Measurements from ENCODE around the gene DLL3. TPM values are rescaled to one million over a fixed set of nuclear protein-coding genes. Genes with fewer than 3 reads are reported as not detected.

The DLL3 gene
- total and polyA plus RNA-seq, 2 donors (not counting 1 experiment from before 2014, with no cell fraction given): 0.46 to 1.1 TPM

GRCh38 chr19:39543477-39543857 is 44.7 kb downstream of the DLL3 start:
- Mint-ChIP-seq H3K4me1 (peaks cover 28% of the 10 kb centered on the region), H3K9me3 (ENCODE audit: insufficient read depth) (no peaks in the 10 kb centered on the region), H3K27ac (no peak overlapping the region), H3K4me3 (no peak overlapping the region), H3K27me3 (peaks cover 15% of the 10 kb centered on the region)
- Histone ChIP-seq H3K79me2 (ENCODE audit: control insufficient read depth, insufficient read depth, low read length) (peaks cover 3% of the 10 kb centered on the region), H3K4me2 (replicated peaks; ENCODE audit: low read depth, low read length, poor library complexity, severe bottlenecking) (no peak overlapping the region), H3K4me3 (ENCODE audit: control extremely low read depth in 1 of 5, extremely low read depth in 1 of 5, insufficient read depth in 1 of 5, low read depth in 2 of 5, low read length in 4 of 5) (no peak overlapping the region), H3K9ac (ENCODE audit: low read length) (no peak overlapping the region), H2AFZ (ENCODE audit: insufficient read depth, low read depth, low read length, poor library complexity, severe bottlenecking) (no peak overlapping the region), H3K27ac (ENCODE audit: low read length in 2 of 2) (no peak overlapping the region), H3K36me3 (replicated peaks in 1 of 2; ENCODE audit: control extremely low read depth in 1 of 2, control insufficient read depth in 1 of 2, extremely low read depth in 1 of 2, insufficient read depth in 2 of 2, low read length in 1 of 2) (no peaks in the 10 kb centered on the region), H3K4me1 (ENCODE audit: control insufficient read depth in 2 of 2, insufficient read depth in 2 of 2, low read length in 2 of 2) (peaks cover 21 to 22% of the 10 kb centered on the region in 2 donors), H3K9me3 (ENCODE audit: control extremely low read depth in 1 of 3, control insufficient read depth in 2 of 3, insufficient read depth in 1 of 3, low read length in 2 of 3) (no peaks in the 10 kb centered on the region), H3K27me3 (replicated peaks in 1 of 4; ENCODE audit: control extremely low read depth in 1 of 4, control insufficient read depth in 3 of 4, insufficient read depth in 4 of 4, low read length in 3 of 4) (peaks cover 0 to 8% (median 0%) of the 10 kb centered on the region in 4 experiments), H4K20me1 (ENCODE audit: control insufficient read depth, insufficient read depth, low read length, poor library complexity, severe bottlenecking) (no peaks in the 10 kb centered on the region)
- 100% methylated on average over 1 of the region's 3 CpGs for WGBS (ENCODE audit: insufficient coverage)
- intact Hi-C loops (cut with micrococcal nuclease): no loop called here
- ChIA-PET CTCF (interaction anchor here (1.2 to 3.0 kb wide), 5 partner anchors 8 to 216 kb away, joined by 3 to 15 read pairs (median 9); partner anchors contain the start of gene EID2B), POLR2A (interaction anchor here (0.9 kb wide), 1 partner anchor 65 kb away, joined by 3 read pairs; no protein-coding TSS in a partner anchor)
- DNase-seq: no peak
- TF ChIP-seq EZH2 (IDR thresholded peaks at IDR 0.05; ENCODE audit: borderline replicate concordance, insufficient read depth, low read depth, low read length, poor library complexity, severe bottlenecking) (no peak), CTCF (IDR thresholded peaks at IDR 0.05) (no peak)
- ATAC-seq (ENCODE audit: low read depth): no peak

- H2AFZ ChIP-seq (ENCODE audit: insufficient read depth, low read depth, low read length, poor library complexity, severe bottlenecking): no peak overlapping the region
- Mint-ChIP-seq H3K27ac (no peak overlapping the region), H3K27me3 (peaks cover 15% of the 10 kb centered on the region), H3K4me3 (no peak overlapping the region), H3K9me3 (ENCODE audit: insufficient read depth) (no peaks in the 10 kb centered on the region), H3K4me1 (peaks cover 20% of the 10 kb centered on the region)
- no peak overlapping the region for H3K4me2 ChIP-seq (replicated peaks; ENCODE audit: low read depth, low read length, poor library complexity, severe bottlenecking)
- peaks cover under 1% of the 10 kb centered on the region for H3K79me2 ChIP-seq (ENCODE audit: control insufficient read depth, insufficient read depth, low read length)
- H3K4me1 ChIP-seq (ENCODE audit: control insufficient read depth in 2 of 2, insufficient read depth in 2 of 2, low read length in 2 of 2): peaks cover 14 to 15% of the 10 kb centered on the region in 2 donors
- POLR2A ChIA-PET: no interaction called here
- 97% methylated on average over 5 of the region's 7 CpGs for WGBS (ENCODE audit: insufficient coverage)
- peaks cover 0 to 8% (median 0%) of the 10 kb centered on the region in 4 experiments for H3K27me3 ChIP-seq (replicated peaks in 1 of 4; ENCODE audit: control extremely low read depth in 1 of 4, control insufficient read depth in 3 of 4, insufficient read depth in 4 of 4, low read length in 3 of 4)
- TF ChIP-seq EZH2 (IDR thresholded peaks at IDR 0.05; ENCODE audit: borderline replicate concordance, insufficient read depth, low read depth, low read length, poor library complexity, severe bottlenecking): no peak
- TF ChIP-seq CTCF (IDR thresholded peaks at IDR 0.05): no peak
- H3K27ac ChIP-seq (ENCODE audit: low read length in 2 of 2): no peak overlapping the region
- CTCF ChIA-PET: interaction anchor here (1.2 to 3.0 kb wide), 2 partner anchors 43 to 128 kb away, joined by 3 to 9 read pairs; no protein-coding TSS in a partner anchor
- no peaks in the 10 kb centered on the region for H3K9me3 ChIP-seq (ENCODE audit: control extremely low read depth in 1 of 3, control insufficient read depth in 2 of 3, insufficient read depth in 1 of 3, low read length in 2 of 3)
- no peaks in the 10 kb centered on the region for H4K20me1 ChIP-seq (ENCODE audit: control insufficient read depth, insufficient read depth, low read length, poor library complexity, severe bottlenecking)
- intact Hi-C loops (cut with micrococcal nuclease): no loop called here
- H3K36me3 ChIP-seq (replicated peaks in 1 of 2; ENCODE audit: control extremely low read depth in 1 of 2, control insufficient read depth in 1 of 2, extremely low read depth in 1 of 2, insufficient read depth in 2 of 2, low read length in 1 of 2): no peaks in the 10 kb centered on the region
- no peak overlapping the region for H3K4me3 ChIP-seq (ENCODE audit: control extremely low read depth in 1 of 5, extremely low read depth in 1 of 5, insufficient read depth in 1 of 5, low read depth in 2 of 5, low read length in 4 of 5)
- H3K9ac ChIP-seq (ENCODE audit: low read length): no peak overlapping the region
- ATAC-seq (ENCODE audit: low read depth): no peak
- no peak for DNase-seq
Measured at GRCh38 chr19:39544226-39544903, 45.6 kb downstream of the DLL3 start.

Measured in B cell (primary cell).